ENCODE measurements around the gene ACR.

DNA sequence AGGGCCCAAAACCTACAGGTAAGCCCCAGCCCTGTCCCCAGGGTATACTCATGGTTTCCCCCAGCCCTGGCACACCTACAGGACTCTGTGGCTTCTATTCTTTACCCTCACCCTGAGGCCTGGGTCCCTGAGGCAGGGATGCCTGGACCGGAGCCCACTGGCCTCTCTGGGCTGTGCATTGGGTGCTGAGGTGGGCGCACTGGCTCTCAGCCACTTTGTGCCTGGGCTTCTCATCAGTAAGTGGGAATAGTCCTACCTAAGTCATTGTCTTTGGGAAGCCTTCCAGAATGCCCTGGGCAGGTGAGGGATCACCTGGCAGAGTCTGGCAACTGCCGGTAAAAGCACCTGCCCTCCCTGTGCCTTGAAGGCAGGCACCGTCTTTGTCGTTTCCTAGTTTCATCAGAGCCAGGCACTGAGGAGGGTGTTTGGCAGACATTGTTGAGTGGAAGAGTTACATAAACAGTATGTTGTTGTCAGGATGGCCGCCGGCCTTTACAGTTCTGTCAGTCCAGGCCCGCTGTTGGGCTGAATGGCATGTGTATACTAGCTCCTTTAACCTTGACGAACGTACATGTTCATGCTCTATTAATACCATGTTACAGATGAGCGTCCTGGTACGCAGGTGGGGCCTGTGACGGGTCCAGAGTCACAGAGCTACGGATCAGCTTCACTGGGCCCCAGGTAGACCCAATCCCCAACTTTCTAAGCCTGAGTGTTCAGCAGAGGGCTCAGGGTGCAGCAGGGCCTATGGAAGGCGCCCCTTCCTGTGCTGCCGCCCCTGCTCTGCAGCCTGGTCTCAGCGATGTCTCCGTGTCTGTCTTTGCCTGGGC is 42.4 kb upstream of the ACR start:
- TF ChIP-seq, protein P1, sequence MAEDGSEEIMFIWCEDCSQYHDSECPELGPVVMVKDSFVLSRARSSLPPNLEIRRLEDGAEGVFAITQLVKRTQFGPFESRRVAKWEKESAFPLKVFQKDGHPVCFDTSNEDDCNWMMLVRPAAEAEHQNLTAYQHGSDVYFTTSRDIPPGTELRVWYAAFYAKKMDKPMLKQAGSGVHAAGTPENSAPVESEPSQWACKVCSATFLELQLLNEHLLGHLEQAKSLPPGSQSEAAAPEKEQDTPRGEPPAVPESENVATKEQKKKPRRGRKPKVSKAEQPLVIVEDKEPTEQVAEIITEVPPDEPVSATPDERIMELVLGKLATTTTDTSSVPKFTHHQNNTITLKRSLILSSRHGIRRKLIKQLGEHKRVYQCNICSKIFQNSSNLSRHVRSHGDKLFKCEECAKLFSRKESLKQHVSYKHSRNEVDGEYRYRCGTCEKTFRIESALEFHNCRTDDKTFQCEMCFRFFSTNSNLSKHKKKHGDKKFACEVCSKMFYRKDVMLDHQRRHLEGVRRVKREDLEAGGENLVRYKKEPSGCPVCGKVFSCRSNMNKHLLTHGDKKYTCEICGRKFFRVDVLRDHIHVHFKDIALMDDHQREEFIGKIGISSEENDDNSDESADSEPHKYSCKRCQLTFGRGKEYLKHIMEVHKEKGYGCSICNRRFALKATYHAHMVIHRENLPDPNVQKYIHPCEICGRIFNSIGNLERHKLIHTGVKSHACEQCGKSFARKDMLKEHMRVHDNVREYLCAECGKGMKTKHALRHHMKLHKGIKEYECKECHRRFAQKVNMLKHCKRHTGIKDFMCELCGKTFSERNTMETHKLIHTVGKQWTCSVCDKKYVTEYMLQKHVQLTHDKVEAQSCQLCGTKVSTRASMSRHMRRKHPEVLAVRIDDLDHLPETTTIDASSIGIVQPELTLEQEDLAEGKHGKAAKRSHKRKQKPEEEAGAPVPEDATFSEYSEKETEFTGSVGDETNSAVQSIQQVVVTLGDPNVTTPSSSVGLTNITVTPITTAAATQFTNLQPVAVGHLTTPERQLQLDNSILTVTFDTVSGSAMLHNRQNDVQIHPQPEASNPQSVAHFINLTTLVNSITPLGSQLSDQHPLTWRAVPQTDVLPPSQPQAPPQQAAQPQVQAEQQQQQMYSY (CRISPR knock-in tag; IDR thresholded peaks at IDR 0.05), result no peak
- TF ChIP-seq RBM39 (IDR thresholded peaks at IDR 0.05; ENCODE audit: low read depth, low read length, poor library complexity, severe bottlenecking) (no peak), NR2C2 (CRISPR knock-in tag; IDR thresholded peaks at IDR 0.05; ENCODE audit: borderline replicate concordance) (no peak), TCF7 (IDR thresholded peaks at IDR 0.05; ENCODE audit: low read depth) (no peak), SALL2 (CRISPR knock-in tag; IDR thresholded peaks at IDR 0.05) (no peak), SNAPC2 (CRISPR knock-in tag; IDR thresholded peaks at IDR 0.05) (no peak), PHF20 (CRISPR knock-in tag; IDR thresholded peaks at IDR 0.05) (no peak), ZNF510 (CRISPR knock-in tag; IDR thresholded peaks at IDR 0.05; ENCODE audit: low read depth) (no peak), ZNF253 (CRISPR knock-in tag; IDR thresholded peaks at IDR 0.05; ENCODE audit: borderline replicate concordance) (no peak), ZNF713 (CRISPR knock-in tag; IDR thresholded peaks at IDR 0.05) (no peak), ZBTB1 (CRISPR knock-in tag; IDR thresholded peaks at IDR 0.05; ENCODE audit: borderline replicate concordance) (no peak), SP1 (IDR thresholded peaks at IDR 0.05) (no peak), SP1 (CRISPR knock-in tag; IDR thresholded peaks at IDR 0.05) (no peak)
- TF ChIP-seq, protein P2, sequence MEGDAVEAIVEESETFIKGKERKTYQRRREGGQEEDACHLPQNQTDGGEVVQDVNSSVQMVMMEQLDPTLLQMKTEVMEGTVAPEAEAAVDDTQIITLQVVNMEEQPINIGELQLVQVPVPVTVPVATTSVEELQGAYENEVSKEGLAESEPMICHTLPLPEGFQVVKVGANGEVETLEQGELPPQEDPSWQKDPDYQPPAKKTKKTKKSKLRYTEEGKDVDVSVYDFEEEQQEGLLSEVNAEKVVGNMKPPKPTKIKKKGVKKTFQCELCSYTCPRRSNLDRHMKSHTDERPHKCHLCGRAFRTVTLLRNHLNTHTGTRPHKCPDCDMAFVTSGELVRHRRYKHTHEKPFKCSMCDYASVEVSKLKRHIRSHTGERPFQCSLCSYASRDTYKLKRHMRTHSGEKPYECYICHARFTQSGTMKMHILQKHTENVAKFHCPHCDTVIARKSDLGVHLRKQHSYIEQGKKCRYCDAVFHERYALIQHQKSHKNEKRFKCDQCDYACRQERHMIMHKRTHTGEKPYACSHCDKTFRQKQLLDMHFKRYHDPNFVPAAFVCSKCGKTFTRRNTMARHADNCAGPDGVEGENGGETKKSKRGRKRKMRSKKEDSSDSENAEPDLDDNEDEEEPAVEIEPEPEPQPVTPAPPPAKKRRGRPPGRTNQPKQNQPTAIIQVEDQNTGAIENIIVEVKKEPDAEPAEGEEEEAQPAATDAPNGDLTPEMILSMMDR (CRISPR knock-in tag; IDR thresholded peaks at IDR 0.05), result no peak
- TF ChIP-seq, protein P3, sequence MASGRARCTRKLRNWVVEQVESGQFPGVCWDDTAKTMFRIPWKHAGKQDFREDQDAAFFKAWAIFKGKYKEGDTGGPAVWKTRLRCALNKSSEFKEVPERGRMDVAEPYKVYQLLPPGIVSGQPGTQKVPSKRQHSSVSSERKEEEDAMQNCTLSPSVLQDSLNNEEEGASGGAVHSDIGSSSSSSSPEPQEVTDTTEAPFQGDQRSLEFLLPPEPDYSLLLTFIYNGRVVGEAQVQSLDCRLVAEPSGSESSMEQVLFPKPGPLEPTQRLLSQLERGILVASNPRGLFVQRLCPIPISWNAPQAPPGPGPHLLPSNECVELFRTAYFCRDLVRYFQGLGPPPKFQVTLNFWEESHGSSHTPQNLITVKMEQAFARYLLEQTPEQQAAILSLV (CRISPR knock-in tag; IDR thresholded peaks at IDR 0.05; ENCODE audit: borderline replicate concordance), result no peak

Data from HepG2 (cell line).